Esophagus muscularis mucosa (tissue), 4 donors: ENCODE results near the gene DDX11. TPM values are rescaled to one million over a fixed set of nuclear protein-coding genes. Genes with fewer than 3 reads are reported as not detected.
A peak's percentile ranks its signal among the peaks of the same experiment; 100 is the strongest.
"Not testable (repeated sequence)": the region's sequence is repeated elsewhere in the genome, so short reads cannot be mapped to it uniquely, and the experiment has no call there.

Experiments
- DNase-seq: peaks from one replicate; pipeline ENCODE4 v3.0.0-alpha.2; 2017; ENCODE audit errors: extremely low spot score
- H3K27ac ChIP-seq, 4 donors: fragments of 200-600 bp; sonication (generic); replicated peaks in 1 of 4; 1 replicate in 3 of 4; 2 replicates in 1 of 4; pipeline ENCODE4 v1.5.1; 2016 to 2019; ENCODE audit warnings: mild to moderate bottlenecking in 1 of 4
- H3K27me3 ChIP-seq, 4 donors: fragments of 200-600 bp; sonication (generic); one replicate each; pipeline versions ENCODE4 v1.5.1 to v1.6.0; 2016 to 2019
- H3K36me3 ChIP-seq, 4 donors: fragments of 200-600 bp; sonication (generic); one replicate each; pipeline ENCODE4 v1.5.1; 2016 to 2019
- H3K4me1 ChIP-seq, 4 donors: fragments of 200-600 bp; sonication (generic); one replicate each; pipeline ENCODE4 v1.5.1; 2016 to 2019
- H3K4me3 ChIP-seq, 4 donors: fragments of 200-600 bp; sonication (generic); 1 replicate in 2 of 4; 2 replicates in 2 of 4; pipeline ENCODE4 v1.5.1; 2016 to 2019; ENCODE audit warnings: mild to moderate bottlenecking in 4 of 4, moderate library complexity in 1 of 4
- H3K9me3 ChIP-seq, 4 donors: fragments of 200-600 bp; sonication (generic); 1 replicate in 3 of 4; 2 replicates in 1 of 4; pipeline ENCODE4 v1.5.1; 2016 to 2019
- CTCF ChIP-seq, 3 experiments: fragments of 200-600 bp in 2 of 3; fragments of 450-650 bp in 1 of 3; sonication (generic) in 2 of 3; IDR thresholded peaks; one replicate each; pipeline ENCODE4 v1.5.1; 2017 to 2019; ENCODE audit warnings: antibody characterized with exemption in 3 of 3, mild to moderate bottlenecking in 2 of 3, moderate library complexity in 1 of 3
- POLR2A ChIP-seq: fragments of 450-650 bp; IDR thresholded peaks from one replicate; pipeline ENCODE4 v1.6.1; 2017; ENCODE audit warnings: antibody characterized with exemption, moderate library complexity, mild to moderate bottlenecking, low read depth
- WGBS: methylation state at CpG from one replicate; pipeline ENCODE4 v1.1.5; 2018; 5-methylcytosine and 5-hydroxymethylcytosine counted together
- intact Hi-C: fragments of 100-400 bp; cut with DNase I; formaldehyde crosslinking; loops from one replicate; pipeline ENCODE4 v1.15.1; 2023
- total RNA-seq, 4 donors: library from RNA; depleted of rRNA; stranded (reverse); fragments of >200 nt; gene quantifications; one replicate each; pipeline versions ENCODE4 v1.1.0 to v1.2.1, GENCODE V29; 2016

DDX11 gene
- total RNA-seq, 4 donors from 2014 or later, result 5.9 to 18.7 (median 12.7) TPM

DNA sequence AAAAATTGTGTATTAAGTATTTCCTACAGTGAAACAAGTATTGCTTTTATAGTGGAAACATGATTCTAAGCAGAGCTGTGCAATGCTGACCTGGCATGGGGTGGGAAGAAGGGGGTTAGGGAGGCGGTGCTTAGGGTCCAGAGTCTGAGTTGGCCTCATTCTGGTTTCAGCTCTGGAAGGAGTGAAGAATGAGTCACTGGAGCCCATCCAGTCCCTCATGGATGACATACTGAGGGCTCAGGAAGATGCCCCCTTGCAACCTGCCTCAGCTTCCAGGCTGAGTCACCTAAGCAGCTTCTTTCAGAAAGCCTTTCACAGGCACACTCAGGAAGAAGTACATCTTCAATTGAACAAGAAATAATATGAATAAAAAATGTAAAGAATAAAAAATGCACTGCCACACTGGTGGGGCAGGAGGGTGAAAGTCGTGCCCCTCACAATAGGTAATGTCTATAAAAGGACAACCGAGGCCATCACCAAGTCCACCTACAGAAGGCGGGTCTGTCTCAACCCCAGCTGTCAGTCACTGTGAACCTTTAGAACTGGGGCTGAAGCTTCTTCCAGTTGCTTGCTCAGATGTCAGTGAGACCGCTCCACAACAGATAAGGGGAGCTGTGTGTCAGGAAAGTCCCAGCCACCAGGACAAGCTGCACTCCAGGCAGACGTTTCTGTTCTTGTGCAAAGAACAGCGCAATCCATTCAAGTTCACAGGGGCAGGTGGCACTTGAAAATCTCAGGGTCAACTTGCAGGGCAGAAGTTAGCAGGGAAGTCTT is 20.8 kb upstream of the DDX11 start:
- H3K4me3 ChIP-seq, DNase-seq, intact Hi-C loops, H3K27me3 ChIP-seq, H3K36me3 ChIP-seq, H3K9me3 ChIP-seq, H3K27ac ChIP-seq, H3K4me1 ChIP-seq: not testable (repeated sequence)
- 82% methylated on average over 7 of the region's 7 CpGs for WGBS

- H3K27ac ChIP-seq, DNase-seq, H3K36me3 ChIP-seq, intact Hi-C loops, H3K9me3 ChIP-seq, H3K4me3 ChIP-seq, H3K4me1 ChIP-seq, H3K27me3 ChIP-seq: not testable (repeated sequence)
- TF ChIP-seq CTCF (IDR thresholded peaks at IDR 0.05), result peak in 1 of 3 experiments; percentile 20
- 95% methylated on average over 1 of the region's 1 CpG for WGBS
These were observed 19.7 kb upstream of the DDX11 start for GRCh38 chr12:31053944-31054343.

DNA sequence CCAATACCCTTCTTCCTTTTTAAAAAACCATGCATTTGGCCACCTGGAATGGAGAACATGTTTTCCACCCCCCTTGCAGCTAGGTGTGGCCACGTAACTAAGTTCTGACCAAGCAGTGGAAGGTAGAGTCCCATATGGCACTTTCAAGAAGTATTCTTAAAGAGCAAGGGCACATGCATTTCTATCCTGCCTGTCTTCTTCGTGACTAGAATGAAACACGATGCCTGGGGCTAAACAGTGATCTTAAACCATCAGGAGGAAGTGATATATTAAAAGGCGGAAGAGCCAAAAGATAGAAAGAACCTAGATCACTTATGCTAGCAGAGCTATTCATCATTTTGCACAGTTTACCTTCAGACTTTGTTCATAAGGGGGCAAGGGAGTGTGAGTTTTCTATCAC is 16.0 kb upstream of the DDX11 start:
- 92% methylated on average over 4 of the region's 4 CpGs for WGBS
- Histone ChIP-seq H3K4me1 (peaks cover 0 to 6% (median 0%) of the 10 kb centered on the region in 4 donors), H3K9me3 (no peaks in the 10 kb centered on the region), H3K4me3 (no peak overlapping the region), H3K27ac (no peak overlapping the region), H3K36me3 (no peaks in the 10 kb centered on the region), H3K27me3 (no peaks in the 10 kb centered on the region)
- TF ChIP-seq POLR2A, result no peak
- no peak for DNase-seq
- intact Hi-C loops, result no loop called here

GRCh38 chr12:31066196-31066595 is 7.5 kb upstream of the DDX11 start:
- 68% methylated on average over 3 of the region's 3 CpGs for WGBS
- DNase-seq, H3K36me3 ChIP-seq, intact Hi-C loops, H3K4me1 ChIP-seq, H3K27me3 ChIP-seq, H3K27ac ChIP-seq, H3K9me3 ChIP-seq, H3K4me3 ChIP-seq: not testable (repeated sequence)

GRCh38 chr12:31067656-31068055 is 6.0 kb upstream of the DDX11 start:
- WGBS, result 83% methylated on average over 2 of the region's 2 CpGs
- H3K36me3 ChIP-seq, H3K27ac ChIP-seq, H3K4me3 ChIP-seq, H3K9me3 ChIP-seq, H3K27me3 ChIP-seq, H3K4me1 ChIP-seq, DNase-seq, intact Hi-C loops: not testable (repeated sequence)

DNA sequence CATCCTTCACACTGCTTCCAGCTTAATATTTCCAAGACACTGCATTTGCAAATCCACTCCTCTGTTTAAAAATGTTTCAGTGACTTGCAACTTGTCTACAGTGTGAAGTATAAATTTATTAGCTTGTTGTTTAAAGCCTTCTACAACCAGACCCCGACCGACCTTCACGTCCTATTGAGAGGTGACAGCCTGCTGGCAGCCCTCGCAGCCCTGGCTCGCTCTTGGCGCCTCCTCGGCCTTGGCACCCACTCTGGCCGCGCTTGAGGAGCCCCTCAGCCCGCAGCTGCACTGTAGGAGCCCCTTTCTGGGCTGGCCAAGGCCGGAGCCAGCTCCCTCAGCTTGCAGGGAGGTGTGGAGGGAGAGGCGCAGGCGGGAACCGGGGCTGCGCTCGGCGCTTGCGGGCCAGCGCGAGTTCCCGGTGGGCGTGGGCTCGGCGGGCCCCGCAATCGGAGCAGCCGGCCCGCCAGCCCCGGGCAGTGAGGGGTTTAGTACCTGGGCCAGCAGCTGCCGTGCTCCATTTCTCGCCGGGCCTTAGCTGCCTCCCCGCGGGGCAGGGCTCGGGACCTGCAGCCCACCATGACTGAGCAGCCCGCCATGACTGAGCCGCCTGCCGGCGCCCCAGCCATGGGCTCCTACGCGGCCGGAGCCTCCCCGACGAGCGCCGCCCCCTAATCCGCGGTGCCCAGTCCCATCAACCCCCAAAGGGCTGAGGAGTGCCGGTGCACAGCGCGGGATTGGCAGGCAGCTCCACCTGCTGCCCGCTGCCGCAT is 2.5 kb upstream of the DDX11 start:
- H3K9me3 ChIP-seq, result not testable (repeated sequence)

GRCh38 chr12:31072962-31073361 is 698 bp upstream of the DDX11 start:
- 71% methylated on average over 5 of the region's 6 CpGs for WGBS
- H3K27me3 ChIP-seq, intact Hi-C loops, H3K36me3 ChIP-seq, DNase-seq, H3K9me3 ChIP-seq, H3K27ac ChIP-seq: not testable (repeated sequence)
- peaks cover 5 to 14% (median 13%) of the 10 kb centered on the region in 4 donors for H3K4me1 ChIP-seq
- H3K4me3 ChIP-seq, result peak overlapping the region; percentile 61 to 81 (median 72)

More for the DNA sequence above, 2.5 kb upstream of the DDX11 start:
- H3K27me3 ChIP-seq, DNase-seq, intact Hi-C loops, H3K36me3 ChIP-seq, H3K27ac ChIP-seq, H3K4me3 ChIP-seq: not testable (repeated sequence)
- H3K4me1 ChIP-seq, result peaks cover 5 to 14% (median 13%) of the 10 kb centered on the region in 4 donors
- WGBS, result 96% methylated on average over 4 of the region's 53 CpGs

DNA sequence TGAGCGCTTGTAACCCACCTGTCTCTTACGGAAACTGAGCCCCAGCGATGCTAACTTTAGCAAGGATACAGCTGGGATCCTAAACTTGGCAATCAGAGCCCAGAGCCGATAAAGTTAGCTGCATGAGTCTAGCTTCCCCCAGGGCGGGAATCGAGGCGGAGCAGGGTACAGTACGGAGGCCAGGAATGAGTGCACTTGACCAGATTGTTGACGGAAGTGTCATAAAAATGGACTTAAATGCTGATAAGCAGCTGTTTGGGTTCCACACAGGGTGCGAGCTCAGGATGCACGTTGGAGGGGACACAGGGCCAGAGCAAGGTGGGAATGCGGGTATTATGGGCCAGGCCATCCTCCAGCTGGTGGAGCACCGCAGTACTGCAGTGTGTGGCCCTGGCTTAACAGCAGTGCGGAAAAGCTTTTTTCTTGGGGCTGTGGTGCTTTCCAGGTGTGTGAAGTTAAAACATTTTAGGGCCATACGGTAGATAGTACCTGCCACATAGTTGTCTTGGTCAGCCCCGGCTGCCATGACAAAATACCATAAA is 744 bp downstream of the DDX11 start:
- TF ChIP-seq CTCF (IDR thresholded peaks at IDR 0.05), result peak in 1 of 3 experiments; percentile 42
- Histone ChIP-seq H3K27ac (peak overlapping the region; percentile 51 to 93 (median 86)), H3K4me3 (peak overlapping the region; percentile 61 to 81 (median 72)), H3K4me1 (peaks cover 5 to 14% (median 13%) of the 10 kb centered on the region in 4 donors)
- H3K27me3 ChIP-seq, intact Hi-C loops, H3K9me3 ChIP-seq, DNase-seq, H3K36me3 ChIP-seq: not testable (repeated sequence)
- 8% methylated on average over 6 of the region's 16 CpGs for WGBS

- 86% methylated on average over 9 of the region's 11 CpGs for WGBS
These were observed 2.5 kb downstream of the DDX11 start for GRCh38 chr12:31076150-31076549.

DNA sequence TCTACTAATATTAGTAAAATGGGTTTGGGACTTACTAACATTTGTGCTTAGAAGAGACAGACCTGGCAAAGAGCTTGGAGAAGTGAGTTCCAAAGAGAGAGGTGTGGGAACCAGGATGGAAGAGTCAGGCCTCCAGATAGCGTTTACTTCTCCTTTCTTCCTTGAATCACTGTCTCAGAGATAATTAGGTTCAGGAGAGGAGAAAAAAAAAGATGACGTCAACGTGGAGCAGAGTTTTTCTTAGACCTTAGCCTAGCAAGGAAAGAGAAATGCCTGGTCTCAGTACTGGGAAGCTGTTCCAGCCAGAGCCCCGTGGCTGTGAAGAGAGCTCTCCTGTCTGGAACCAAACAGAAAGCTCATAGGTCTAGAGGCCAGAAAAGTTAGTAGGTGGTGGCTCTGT is 3.4 kb downstream of the DDX11 start:
- DNase-seq, H3K4me3 ChIP-seq, intact Hi-C loops, H3K27ac ChIP-seq, H3K27me3 ChIP-seq, H3K9me3 ChIP-seq: not testable (repeated sequence)
- Histone ChIP-seq H3K36me3 (peaks cover 0 to 31% (median 5%) of the 10 kb centered on the region in 4 donors), H3K4me1 (peaks cover 5 to 14% (median 13%) of the 10 kb centered on the region in 4 donors)
- 88% methylated on average over 4 of the region's 4 CpGs for WGBS

More at GRCh38 chr12:31076150-31076549, 2.5 kb downstream of the DDX11 start:
- H3K4me3 ChIP-seq, DNase-seq, H3K9me3 ChIP-seq, intact Hi-C loops, H3K27ac ChIP-seq, H3K27me3 ChIP-seq: not testable (repeated sequence)
- Histone ChIP-seq H3K4me1 (peaks cover 5 to 14% (median 13%) of the 10 kb centered on the region in 4 donors), H3K36me3 (peaks cover 0 to 23% (median 5%) of the 10 kb centered on the region in 4 donors)
